CD4-positive, alpha-beta T cell treated with Interleukin-4 for 1 hour (primary cell): ENCODE results near the gene CD40LG.

Experiments
- DNase-seq, 2 donors: peaks; one replicate each; pipeline ENCODE4 v3.0.0-alpha.2; 2020 to 2022

CD40LG gene

GRCh38 chrX:136647677-136648360 is at the start of gene CD40LG:
Gene CD40LG (plus strand): TSS chrX:136648158. CDS start chrX:136648249, 91 bp downstream.
- DNase-seq = peak; percentile 25 to 47

GRCh38 chrX:136598631-136599030 is 49.3 kb upstream of the CD40LG start:
- peak in 1 of 2 donors; percentile 46 for DNase-seq

GRCh38 chrX:136600059-136600458 is 47.9 kb upstream of the CD40LG start:
- DNase-seq = no peak

GRCh38 chrX:136607236-136607635 is 40.7 kb upstream of the CD40LG start:
- DNase-seq = no peak

GRCh38 chrX:136608295-136608933 is 39.5 kb upstream of the CD40LG start:
- DNase-seq = peak; percentile 71 to 73

GRCh38 chrX:136616987-136617685 is 30.8 kb upstream of the CD40LG start:
- DNase-seq = peak in 1 of 2 donors; percentile 57

GRCh38 chrX:136619899-136620505 is 28.0 kb upstream of the CD40LG start:
- peak; percentile 18 to 69 for DNase-seq

- no peak for DNase-seq
These were observed 27.2 kb upstream of the CD40LG start for GRCh38 chrX:136620780-136621179.

GRCh38 chrX:136622568-136622967 is 25.4 kb upstream of the CD40LG start:
- no peak for DNase-seq

GRCh38 chrX:136623396-136623795 is 24.6 kb upstream of the CD40LG start:
- DNase-seq = no peak

GRCh38 chrX:136625246-136625645 is 22.7 kb upstream of the CD40LG start:
- DNase-seq = no peak

- DNase-seq = no peak
These were observed 21.7 kb upstream of the CD40LG start for GRCh38 chrX:136626237-136626636.

- no peak for DNase-seq
These were observed 21.1 kb upstream of the CD40LG start for GRCh38 chrX:136626891-136627290.

- DNase-seq = peak; percentile 35 to 52
These were observed 20.5 kb upstream of the CD40LG start for GRCh38 chrX:136627409-136627808.

- no peak for DNase-seq
These were observed 18.7 kb upstream of the CD40LG start for GRCh38 chrX:136629084-136629750.

GRCh38 chrX:136630881-136631280 is 17.1 kb upstream of the CD40LG start:
- DNase-seq = no peak

GRCh38 chrX:136635235-136635634 is 12.7 kb upstream of the CD40LG start:
- peak in 1 of 2 donors; percentile 69 for DNase-seq

- DNase-seq = no peak
These were observed 11.8 kb upstream of the CD40LG start for GRCh38 chrX:136636121-136636520.

- no peak for DNase-seq
These were observed 8.3 kb upstream of the CD40LG start for GRCh38 chrX:136639506-136640176.

- DNase-seq = no peak
These were observed 4.7 kb upstream of the CD40LG start for GRCh38 chrX:136643243-136643642.

GRCh38 chrX:136646602-136647239 is 1.2 kb upstream of the CD40LG start:
- peak; percentile 38 to 57 for DNase-seq

GRCh38 chrX:136650811-136651210 is 2.9 kb downstream of the CD40LG start:
- DNase-seq = no peak
